Measurements from ENCODE around the gene LDLRAD4.

LDLRAD4 gene

DNA sequence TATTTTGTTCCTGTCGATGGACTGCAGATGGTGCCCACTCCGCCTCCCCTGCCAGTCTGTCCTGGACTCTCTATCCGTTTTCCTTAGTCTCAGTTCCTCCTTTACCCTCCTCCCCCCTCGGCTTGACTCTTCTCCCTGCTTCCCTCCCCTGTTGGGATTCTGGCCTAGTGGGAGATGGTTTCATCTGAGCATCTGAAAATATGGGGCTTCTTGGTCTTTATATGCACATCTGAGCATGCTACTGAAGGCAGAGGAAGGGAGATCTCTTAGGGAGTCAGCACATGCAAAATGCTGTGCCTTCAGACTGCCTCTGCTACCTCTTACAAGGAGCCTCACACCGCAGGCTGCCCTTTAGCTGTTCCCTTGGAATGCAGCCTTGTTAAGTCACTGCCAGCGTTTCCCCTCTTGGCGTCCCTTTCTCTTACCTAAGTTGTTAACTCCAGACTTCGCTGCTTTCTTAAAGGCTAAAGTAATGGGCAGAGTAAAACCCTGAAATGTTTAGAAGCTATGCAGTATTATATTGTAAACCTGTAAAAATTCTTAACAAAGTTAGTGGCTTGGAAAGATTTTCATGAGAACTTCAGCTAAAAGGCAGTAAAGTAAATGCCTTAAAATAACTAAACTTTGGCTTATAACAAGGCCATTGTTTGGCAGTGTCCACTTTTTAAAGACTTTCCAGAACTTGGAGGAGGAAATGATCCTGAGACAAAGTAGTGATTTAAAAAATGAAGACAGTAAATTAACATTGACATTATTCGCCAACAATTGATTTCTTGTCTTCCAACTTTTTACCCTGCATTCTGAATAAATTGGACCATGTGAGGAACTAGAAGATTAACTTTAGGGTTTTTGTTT lies 49.8 kb downstream of the LDLRAD4 start:
- DNase-seq, result no peak

DNA sequence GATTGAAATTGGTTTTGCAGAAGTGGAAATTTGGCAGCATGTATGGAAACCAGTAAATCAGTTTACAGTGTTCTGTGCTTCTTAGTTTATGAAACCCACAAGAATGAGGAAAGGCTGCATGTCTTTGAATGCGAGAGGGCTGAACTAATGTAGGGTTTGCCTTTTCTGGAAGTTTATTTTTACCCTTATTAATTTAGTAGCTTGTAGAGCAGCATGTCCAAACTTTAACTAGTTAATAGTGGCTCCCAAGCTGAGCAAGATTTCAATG lies 50.4 kb downstream of the LDLRAD4 start:
- DNase-seq, result no peak

DNA sequence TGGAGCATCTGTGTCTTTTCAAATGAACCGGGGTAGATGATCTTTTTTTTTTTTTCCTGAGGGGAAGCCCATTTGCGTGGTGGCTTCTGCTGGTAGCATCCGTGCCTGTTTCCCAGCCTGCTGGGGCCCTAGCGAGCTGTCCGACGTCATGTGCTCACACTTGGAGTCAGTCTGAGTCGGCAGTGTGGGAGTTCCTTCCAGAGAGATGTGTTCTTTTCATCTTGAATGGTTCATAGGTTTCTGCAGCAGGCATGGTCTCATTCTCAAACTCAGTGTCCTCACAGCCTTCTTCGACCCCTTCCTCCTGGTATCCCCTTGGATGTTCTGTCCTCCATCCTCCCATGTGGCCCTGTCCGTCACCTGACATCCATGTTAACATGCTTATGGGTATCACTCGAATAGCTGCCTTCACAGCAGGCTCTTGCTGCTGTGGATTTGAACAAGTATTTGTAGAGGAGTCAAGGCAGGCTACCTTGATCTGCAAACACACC lies 51.0 kb downstream of the LDLRAD4 start:
- DNase-seq, result no peak

DNA sequence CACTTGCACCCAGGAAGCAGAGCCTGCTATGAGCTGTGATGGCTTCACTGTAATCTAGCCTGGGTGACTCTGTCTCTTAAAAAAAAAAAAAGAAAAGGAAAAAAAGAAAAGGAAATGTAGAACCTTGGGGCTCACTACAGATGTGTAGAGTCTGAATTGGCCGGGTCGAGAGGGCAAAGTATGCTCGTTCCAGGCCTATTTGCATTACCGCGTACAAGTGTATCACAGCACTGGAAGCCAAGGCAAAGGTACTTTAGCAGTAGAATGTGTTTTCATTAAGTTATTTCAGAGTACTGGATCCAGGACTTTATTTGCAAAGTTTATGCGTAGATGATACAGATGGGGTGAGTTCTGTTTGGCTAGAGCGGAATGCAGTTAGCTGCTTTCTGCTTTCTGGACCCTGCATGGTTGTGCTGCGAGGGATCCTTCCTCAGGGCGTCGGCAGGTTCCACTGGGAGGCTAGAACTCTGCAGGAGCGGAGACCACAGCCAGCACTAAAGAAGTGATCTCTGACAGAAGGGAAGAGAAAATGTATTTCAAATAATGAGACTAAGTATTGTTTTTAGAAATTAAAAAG lies 51.8 kb downstream of the LDLRAD4 start:
- DNase-seq, result no peak

- DNase-seq, result no peak
Measured at GRCh38 chr18:13271302-13271911, 52.8 kb downstream of the LDLRAD4 start.

GRCh38 chr18:13272416-13272815 lies 53.9 kb downstream of the LDLRAD4 start:
- no peak for DNase-seq

DNA sequence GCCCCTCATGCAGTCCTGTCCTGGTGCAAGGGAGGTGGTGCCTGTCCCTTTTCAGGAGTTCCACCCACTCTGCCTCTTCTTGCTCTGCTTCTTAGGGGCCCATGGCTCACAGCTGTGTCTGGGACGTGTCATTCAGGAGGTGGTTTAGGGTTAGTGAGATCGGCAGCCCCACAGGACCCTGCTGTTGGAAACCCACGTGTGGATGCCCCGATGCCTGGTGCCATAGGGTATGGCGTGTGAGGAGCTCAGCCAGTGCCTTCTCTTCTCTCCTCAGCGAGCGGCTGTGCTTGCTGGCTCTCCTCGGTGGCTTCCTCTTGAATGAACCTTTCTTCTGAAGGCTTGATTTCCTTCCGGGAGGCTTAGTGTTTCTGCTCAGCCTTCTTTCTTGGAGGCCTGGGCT lies 55.2 kb downstream of the LDLRAD4 start:
- DNase-seq, result no peak

DNA sequence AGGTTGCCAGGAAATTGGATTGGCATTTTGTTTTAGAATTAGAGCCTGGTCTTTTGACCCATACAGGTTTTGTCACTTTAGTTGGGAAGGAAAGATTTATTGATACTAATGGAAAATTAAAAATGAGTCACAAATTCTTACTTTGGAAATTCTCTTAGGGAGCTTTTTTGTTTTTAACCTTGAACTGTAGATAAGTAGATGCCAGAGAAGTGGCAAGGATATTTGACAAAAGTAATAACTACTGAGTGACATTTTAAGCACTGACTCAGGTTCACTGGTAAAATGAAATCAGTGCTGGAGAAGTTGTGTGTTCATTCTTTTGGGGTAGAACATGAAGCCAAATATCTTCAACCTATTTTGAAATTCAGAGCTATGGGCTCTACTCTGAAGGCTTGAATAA lies 56.5 kb downstream of the LDLRAD4 start:
- DNase-seq, result no peak

DNA sequence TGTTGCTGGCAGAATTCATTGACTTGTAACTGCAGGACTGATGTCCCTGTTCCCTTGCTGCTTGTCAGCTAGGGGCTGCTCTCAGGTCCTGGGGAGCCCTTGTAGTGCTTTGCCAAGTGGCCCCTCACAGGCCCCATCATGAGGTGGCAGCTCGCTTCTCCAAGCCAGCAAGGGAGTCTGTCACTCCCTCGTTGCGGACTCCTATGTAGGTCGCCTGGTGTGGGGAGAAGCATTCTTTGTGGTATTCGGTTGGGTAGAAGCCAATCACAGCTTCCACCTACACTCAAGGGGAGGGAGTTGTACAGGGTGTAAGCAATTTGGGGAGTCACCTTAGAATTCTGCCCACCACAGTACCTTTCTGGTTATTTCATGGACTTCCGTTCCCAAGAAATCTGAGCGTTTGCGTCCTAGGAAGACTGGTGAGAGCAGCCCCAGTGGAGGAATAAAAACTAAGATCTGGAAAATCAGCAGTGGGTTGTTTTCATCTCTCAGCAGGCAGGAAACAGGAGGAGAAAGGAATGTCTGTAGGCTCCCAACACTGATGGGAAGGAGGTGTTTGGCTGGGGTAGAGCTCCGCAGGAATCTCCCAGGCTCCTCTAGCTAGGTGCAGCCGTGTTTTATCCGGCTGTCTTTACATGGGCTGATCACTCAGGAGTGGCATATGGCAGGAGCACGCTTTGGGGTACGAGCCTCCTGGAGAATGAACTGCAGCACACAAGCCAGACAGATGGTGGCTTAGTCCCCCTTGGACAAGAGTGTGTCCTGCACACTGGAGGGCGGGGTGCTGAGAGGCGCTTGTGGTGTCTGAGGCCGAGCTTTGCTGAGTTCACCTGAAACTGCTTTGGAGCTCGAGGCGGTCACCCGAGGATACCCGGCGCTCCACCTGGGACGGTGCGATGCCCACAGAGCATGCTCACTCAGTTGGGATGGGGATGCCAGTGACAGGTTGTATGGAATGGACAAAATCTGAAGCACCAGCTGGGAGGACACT lies 58.3 kb downstream of the LDLRAD4 start:
- no peak for DNase-seq

DNA sequence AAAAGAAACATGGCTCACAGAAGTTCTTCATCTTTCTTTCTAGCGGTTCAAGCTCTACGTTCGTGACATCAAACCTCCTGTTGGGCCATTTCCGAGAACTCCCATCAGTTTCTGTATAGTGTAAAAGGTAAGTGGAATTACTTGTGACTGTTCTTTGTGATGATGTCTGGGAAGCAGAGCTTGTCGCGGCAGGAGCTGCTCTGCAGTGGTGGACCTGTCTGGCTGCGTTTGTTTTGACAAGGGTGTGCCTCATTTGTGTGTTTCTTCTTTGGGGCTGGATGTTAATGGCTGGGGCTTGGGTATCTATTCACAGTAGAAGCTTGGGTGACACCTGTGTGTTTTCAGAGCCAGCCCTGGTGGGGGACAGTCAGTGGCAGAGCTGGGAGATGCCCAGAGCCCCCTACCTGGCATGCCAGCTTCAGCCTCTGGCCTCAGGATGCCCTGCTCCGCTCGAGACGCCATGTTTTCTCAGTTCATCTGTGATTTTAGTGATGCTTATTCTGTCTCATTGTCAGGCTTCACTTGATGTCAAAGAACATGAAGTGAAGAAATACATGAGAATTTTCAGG lies 59.6 kb downstream of the LDLRAD4 start:
- DNase-seq, result no peak

DNA sequence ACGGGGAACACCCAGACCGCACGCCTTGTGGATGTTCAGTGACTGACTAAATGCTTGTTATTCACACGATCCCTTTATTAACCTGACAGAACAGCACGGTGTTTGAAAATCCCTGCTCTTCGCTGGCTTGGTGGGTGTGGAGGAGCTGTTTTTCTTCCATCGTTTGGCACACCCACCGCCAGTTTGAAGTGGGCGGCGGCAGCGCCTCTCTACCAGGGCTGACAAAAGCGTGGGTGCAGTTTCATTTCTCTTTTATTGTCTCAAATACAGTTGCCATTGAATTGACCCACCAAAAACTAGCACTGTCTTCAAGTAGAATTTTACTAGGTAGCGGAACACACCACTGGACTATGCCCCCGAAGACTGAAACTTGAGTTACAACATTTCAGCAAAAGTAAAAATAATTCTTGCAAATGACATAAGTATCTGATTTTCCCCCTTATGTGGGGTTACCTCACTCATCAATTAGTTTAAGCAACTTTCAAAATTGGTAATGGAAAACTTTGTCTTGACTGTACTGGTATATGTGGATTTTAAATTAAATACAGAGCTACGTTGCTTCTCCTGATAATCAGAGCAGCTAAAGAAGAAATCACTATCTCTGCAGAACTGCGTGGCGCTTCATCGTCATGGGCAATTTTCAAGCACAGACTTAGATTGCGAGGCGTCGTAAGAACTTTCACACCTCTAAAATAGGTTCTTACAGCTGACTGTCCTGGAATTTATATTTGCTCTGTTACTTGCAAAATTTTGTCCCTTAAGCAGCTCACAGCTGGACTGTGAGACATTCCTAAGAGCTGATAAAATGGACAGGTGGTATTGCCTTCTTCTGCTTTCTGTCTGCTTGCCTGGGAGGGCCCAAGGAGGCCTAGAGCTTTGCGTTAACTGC lies 60.9 kb downstream of the LDLRAD4 start:
- DNase-seq, result no peak

DNA sequence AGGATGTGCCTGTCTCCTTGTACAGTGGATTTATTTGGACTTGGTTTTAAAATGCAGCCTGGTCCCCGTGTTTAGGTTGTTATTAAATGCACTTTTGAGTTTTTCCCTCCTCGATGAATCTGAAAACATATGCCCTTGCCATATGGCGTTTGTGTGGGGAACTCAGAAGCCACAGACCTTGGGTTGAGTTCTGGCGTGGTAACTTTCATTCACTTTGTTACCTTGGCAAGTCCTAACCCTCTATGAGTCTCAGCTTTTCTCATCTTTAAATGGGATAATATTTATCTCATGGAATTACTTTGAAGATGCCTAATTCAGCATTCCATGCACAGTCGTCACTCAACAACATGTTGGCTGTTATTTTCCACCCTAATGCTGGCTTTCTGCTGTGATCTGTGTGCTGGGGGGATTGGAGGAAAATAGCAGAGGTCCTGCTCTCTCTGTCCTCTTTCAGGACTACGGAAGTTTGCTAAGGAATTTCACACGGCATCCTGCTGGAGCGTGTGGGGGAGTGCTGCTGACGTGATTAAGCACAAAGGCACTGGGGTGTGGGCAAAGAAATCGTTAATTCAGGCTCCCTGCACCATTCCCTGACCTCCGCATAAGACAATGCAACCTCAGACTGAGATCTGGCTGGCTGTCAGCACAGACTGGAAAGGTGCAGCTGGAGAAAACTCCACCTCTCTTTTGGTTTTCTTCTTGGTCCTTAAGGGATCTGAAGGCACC lies 61.7 kb downstream of the LDLRAD4 start:
- no peak for DNase-seq

DNA sequence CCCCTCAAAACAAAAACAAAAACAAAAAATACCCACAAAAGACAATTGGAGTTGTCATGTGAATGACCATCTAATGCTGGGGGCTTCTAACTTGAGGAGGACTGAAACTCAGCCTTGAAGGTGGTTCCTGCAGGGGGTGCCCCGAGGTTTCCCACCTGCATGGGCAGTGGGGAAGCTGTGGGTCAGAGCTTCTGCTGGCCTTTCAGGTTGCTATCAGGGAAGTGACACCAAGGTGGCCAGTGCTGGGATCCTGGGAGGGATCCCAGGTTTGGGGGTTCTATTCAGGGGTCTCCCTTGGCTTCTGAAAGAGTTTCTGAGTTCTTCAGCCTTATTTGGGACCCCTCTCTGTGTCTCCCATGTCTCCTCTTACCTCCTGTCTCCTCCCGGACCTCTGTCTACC lies 62.8 kb downstream of the LDLRAD4 start:
- no peak for DNase-seq

- DNase-seq, result no peak
Measured at GRCh38 chr18:13283746-13284145, 65.2 kb downstream of the LDLRAD4 start.

- DNase-seq, result no peak
Measured at GRCh38 chr18:13284330-13285027, 65.9 kb downstream of the LDLRAD4 start.

DNA sequence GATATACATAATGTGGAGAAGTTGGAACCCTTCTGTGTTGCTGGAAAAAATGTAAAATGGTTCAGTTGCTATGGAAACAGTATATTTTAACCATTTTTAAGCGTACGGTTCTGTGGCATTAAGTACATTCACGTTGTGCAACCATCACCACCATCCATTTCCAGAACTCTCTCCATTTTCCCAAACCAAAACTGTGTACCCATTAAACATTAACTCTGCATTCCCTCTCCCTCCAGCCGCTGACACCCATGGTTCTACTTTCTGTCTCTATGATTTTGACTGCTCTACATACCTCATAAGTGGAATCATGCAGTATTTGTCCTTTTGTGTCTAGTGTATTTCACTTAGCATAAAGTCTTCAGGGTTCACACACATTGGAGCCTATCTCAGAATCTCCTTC lies 67.3 kb downstream of the LDLRAD4 start:
- DNase-seq, result no peak

DNA sequence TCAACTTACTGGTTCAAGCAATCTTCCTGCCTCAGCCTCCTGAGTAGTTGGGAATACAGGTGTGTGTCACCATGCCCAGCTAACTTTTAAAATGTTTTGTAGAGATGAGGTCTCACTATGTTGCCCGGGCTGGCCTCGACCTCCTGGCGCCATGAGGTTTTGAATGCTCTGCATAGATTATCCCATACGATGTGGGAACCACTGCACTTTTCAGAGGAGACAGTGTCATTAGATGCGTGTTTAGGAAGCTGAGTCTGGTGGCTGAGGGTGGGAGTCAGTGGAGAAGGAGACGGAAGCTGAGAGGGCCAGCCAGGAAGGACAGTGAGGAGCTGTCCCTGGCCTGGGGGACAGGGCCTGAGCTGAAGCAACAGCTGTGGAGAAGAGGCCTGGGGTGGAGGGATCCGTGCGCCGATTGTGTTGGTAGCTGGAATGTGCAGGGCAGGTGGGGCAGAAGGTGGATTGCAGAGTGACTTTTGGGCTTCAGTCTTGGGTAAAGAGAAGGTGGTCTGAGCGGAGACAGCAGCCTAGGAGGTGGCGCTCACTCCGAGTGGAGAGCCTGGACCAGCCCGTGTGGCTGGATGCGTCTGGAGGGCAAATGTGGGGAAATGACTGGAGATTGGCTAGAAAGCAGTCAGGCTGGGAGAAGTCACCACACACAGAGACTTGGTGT lies 68.0 kb downstream of the LDLRAD4 start:
- no peak for DNase-seq

- no peak for DNase-seq
Measured at GRCh38 chr18:13287372-13287771, 68.8 kb downstream of the LDLRAD4 start.

GRCh38 chr18:13288509-13289133 lies 70.1 kb downstream of the LDLRAD4 start:
- DNase-seq, result no peak
